Peyer's patch (tissue), 4 donors: Measurements from ENCODE around the gene LMTK3. TPM values are rescaled to one million over a fixed set of nuclear protein-coding genes. Genes with fewer than 3 reads are reported as not detected.

Experiments
- DNase-seq, 3 donors: peaks; one replicate each; pipeline ENCODE4 v3.0.0-alpha.2; 2017 to 2019
- H3K27ac ChIP-seq, 4 donors: fragments of 200-600 bp; sonication (generic); one replicate each; pipeline ENCODE4 v1.5.1; 2016 to 2019
- H3K27me3 ChIP-seq, 2 donors: fragments of 200-600 bp; sonication (generic); one replicate each; pipeline ENCODE4 v1.5.1; 2019
- H3K36me3 ChIP-seq, 3 donors: fragments of 200-600 bp; sonication (generic); one replicate each; pipeline ENCODE4 v1.5.1; 2016 to 2019
- H3K4me1 ChIP-seq, 4 donors: fragments of 200-600 bp; sonication (generic); one replicate each; pipeline ENCODE4 v1.5.1; 2016 to 2019
- H3K4me3 ChIP-seq, 4 donors: fragments of 200-600 bp; sonication (generic); 1 replicate in 3 of 4; 2 replicates in 1 of 4; pipeline ENCODE4 v1.5.1; 2016 to 2019; ENCODE audit warnings: mild to moderate bottlenecking in 1 of 4
- H3K9me3 ChIP-seq, 4 donors: fragments of 200-600 bp; sonication (generic); one replicate each; pipeline ENCODE4 v1.5.1; 2016 to 2019; ENCODE audit warnings: mild to moderate bottlenecking in 1 of 4
- POLR2A ChIP-seq, 2 donors: fragments of 450-650 bp; IDR thresholded peaks; one replicate each; pipeline ENCODE4 v1.5.1; 2017; ENCODE audit warnings: antibody characterized with exemption in 2 of 2, mild to moderate bottlenecking in 2 of 2, moderate library complexity in 2 of 2
- total RNA-seq, 4 donors: library from RNA; depleted of rRNA; stranded (reverse); fragments of >200 nt; gene quantifications; one replicate each; pipeline ENCODE4 v1.1.0, GENCODE V29; 2016
- TF ChIP-seq, protein P1 (sequence below), 6 experiments: fragments of 450-650 bp in 4 of 6; fragments of 200-600 bp in 2 of 6; sonication (generic) in 1 of 6; IDR thresholded peaks; one replicate each; pipeline ENCODE4 v1.5.1; 2017 to 2019; ENCODE audit warnings: antibody characterized with exemption in 6 of 6, mild to moderate bottlenecking in 3 of 6, moderate library complexity in 1 of 6

The LMTK3 gene
- total RNA-seq, 4 donors from 2014 or later = 8.2 to 17.6 (median 12.8) TPM

DNA sequence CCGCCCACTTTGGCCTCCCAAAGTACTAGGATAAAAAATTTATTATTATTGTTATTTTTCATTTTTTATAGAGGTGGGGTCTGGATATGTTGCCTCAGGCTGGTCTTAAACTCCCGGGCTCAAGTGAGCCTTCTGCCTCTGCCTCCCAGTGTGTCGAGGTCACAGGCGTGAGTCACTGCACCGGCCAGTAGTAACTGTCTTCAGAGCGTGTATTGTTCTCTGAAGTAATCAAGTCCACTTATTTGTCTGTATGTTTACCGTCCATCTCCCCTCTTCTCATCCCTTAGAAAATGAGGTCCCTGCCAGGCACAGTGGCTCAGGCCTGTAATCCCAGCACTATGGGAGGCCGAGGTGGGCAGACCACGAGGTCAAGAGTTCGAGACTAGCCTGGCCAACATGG is 22.1 kb upstream of the LMTK3 start:
- Histone ChIP-seq H3K4me1 (no peaks in the 10 kb centered on the region), H3K4me3 (no peak overlapping the region), H3K27ac (no peak overlapping the region), H3K9me3 (peaks cover 0 to 8% (median 3%) of the 10 kb centered on the region in 4 donors), H3K27me3 (no peaks in the 10 kb centered on the region), H3K36me3 (no peaks in the 10 kb centered on the region)
- no peak for DNase-seq
- TF ChIP-seq, protein P1, sequence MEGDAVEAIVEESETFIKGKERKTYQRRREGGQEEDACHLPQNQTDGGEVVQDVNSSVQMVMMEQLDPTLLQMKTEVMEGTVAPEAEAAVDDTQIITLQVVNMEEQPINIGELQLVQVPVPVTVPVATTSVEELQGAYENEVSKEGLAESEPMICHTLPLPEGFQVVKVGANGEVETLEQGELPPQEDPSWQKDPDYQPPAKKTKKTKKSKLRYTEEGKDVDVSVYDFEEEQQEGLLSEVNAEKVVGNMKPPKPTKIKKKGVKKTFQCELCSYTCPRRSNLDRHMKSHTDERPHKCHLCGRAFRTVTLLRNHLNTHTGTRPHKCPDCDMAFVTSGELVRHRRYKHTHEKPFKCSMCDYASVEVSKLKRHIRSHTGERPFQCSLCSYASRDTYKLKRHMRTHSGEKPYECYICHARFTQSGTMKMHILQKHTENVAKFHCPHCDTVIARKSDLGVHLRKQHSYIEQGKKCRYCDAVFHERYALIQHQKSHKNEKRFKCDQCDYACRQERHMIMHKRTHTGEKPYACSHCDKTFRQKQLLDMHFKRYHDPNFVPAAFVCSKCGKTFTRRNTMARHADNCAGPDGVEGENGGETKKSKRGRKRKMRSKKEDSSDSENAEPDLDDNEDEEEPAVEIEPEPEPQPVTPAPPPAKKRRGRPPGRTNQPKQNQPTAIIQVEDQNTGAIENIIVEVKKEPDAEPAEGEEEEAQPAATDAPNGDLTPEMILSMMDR (IDR thresholded peaks at IDR 0.05) = no peak
- no peak for TF ChIP-seq POLR2A (IDR thresholded peaks at IDR 0.05)

DNA sequence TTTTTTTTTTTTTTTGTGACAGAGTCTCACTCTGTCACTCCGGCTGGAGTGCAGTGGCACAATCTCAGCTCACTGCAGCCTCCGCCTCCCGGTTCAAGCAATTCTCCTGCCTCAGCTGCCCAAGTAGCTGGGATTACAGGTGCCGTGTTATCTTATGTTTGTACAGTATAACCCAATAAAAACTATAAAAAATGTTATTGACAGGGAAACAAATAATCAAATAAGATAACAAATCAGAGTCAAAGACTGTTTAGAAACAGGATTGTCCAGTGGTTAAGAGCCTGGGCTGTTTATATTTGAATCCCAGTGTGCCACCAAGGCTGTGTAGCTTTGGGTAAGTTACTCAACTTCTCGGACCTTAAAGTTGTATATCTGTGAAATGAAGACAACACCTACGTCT is 19.1 kb upstream of the LMTK3 start:
- no peak for TF ChIP-seq POLR2A (IDR thresholded peaks at IDR 0.05)
- TF ChIP-seq, protein P1 (IDR thresholded peaks at IDR 0.05) = no peak
- peaks cover 0 to 19% (median 4%) of the 10 kb centered on the region in 4 donors for H3K9me3 ChIP-seq

DNA sequence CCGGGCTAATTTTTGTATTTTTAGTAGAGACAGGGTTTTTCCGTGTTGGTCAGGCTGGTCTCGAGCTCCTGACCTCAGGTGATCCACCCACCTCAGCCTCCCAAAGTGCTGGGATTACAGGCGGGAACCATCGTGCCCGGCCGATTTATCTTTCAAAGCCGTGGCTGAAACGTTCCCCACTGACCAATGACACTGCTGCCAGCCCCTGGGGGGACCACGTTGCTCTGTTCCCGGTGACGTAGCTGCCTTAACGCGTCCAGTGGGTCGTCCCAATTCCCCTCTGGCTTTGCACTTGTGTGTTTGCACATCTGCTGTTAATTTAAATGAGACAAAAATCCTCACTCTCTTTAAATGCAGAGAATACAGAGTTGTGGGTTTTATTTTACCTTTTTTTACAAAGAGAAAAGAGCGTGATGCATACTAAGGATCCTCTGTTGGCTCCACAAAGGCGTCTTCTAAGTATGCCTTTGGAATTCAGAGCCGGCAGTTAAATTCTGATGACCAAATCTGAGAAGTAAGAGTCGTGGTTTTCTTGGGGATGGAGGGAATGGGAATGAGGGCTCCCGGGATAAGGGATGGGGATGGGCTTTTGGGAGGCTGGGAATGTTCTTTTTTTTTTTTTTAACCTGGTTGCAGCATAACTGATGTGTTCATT is 18.6 kb upstream of the LMTK3 start:
- no peak overlapping the region for H3K27ac ChIP-seq
- H3K36me3 ChIP-seq = no peaks in the 10 kb centered on the region
- no peaks in the 10 kb centered on the region for H3K4me1 ChIP-seq
- H3K4me3 ChIP-seq = no peak overlapping the region
- TF ChIP-seq, protein P1 (IDR thresholded peaks at IDR 0.05) = no peak
- no peak for TF ChIP-seq POLR2A (IDR thresholded peaks at IDR 0.05)
- DNase-seq = no peak
- peaks cover 0 to 19% (median 4%) of the 10 kb centered on the region in 4 donors for H3K9me3 ChIP-seq
- no peaks in the 10 kb centered on the region for H3K27me3 ChIP-seq

More for the DNA sequence above, 19.1 kb upstream of the LMTK3 start:
- H3K36me3 ChIP-seq = no peaks in the 10 kb centered on the region
- H3K4me3 ChIP-seq = no peak overlapping the region
- no peak for DNase-seq
- H3K27me3 ChIP-seq = no peaks in the 10 kb centered on the region
- no peaks in the 10 kb centered on the region for H3K4me1 ChIP-seq
- H3K27ac ChIP-seq = no peak overlapping the region

DNA sequence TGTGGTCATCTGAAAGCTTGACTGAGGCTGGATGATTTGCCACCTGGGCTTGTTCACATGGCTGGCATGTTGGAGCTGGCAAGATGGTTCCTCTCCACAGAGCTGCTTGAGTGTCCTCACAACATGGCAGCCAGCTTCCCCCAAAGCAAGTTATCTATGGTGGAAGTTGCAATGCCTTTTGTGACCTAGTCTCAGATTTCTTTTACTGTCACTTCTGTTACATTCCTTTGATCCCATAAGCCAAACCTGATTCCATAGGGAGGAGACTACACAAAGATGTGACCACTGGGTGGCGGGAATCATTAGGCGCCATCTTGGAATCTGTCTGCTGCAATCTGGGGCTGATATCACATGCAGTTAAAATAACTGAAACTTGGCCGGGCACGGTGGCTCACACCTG is 17.5 kb upstream of the LMTK3 start:
- H3K27ac ChIP-seq = no peak overlapping the region
- H3K36me3 ChIP-seq = no peaks in the 10 kb centered on the region
- no peak for DNase-seq
- H3K4me3 ChIP-seq = no peak overlapping the region
- TF ChIP-seq, protein P1 (IDR thresholded peaks at IDR 0.05) = no peak
- TF ChIP-seq POLR2A (IDR thresholded peaks at IDR 0.05) = no peak
- peaks cover 0 to 24% (median 7%) of the 10 kb centered on the region in 4 donors for H3K9me3 ChIP-seq
- H3K27me3 ChIP-seq = no peaks in the 10 kb centered on the region
- H3K4me1 ChIP-seq = no peaks in the 10 kb centered on the region

DNA sequence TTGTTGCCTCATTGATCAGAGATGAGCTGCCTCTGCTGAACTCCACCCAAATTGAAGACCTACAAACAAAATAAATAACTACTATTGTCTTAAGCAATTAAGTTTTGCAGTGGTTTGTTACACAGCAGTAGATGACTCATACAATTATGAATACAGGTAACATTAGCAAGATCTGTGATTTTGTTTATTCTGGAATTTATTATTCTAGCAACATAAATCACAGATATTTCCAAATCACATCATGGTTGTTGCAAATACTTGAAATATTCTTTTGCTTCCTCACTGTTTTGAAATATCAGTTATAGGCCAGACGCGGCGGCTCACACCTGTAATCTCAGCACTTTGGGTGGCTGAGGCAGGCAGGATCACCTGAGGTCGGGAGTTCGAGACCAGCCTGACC is 13.1 kb upstream of the LMTK3 start:
- Histone ChIP-seq H3K4me3 (no peak overlapping the region), H3K9me3 (peaks cover 0 to 24% (median 8%) of the 10 kb centered on the region in 4 donors), H3K27me3 (no peaks in the 10 kb centered on the region), H3K4me1 (no peaks in the 10 kb centered on the region), H3K36me3 (no peaks in the 10 kb centered on the region), H3K27ac (no peak overlapping the region)
- DNase-seq = no peak
- TF ChIP-seq, protein P1 (IDR thresholded peaks at IDR 0.05) = no peak
- TF ChIP-seq POLR2A (IDR thresholded peaks at IDR 0.05) = no peak
